Right lobe of liver (tissue), 4 donors: ENCODE results near the gene ZNF862.

Source experiments
- POLR2A ChIP-seq: fragments of 450-650 bp; IDR thresholded peaks from one replicate; pipeline ENCODE4 v1.6.1; 2017; ENCODE audit warnings: antibody characterized with exemption, mild to moderate bottlenecking
- TF ChIP-seq, protein P1 (sequence below), 4 donors: fragments of 200-600 bp in 3 of 4; fragments of 450-650 bp in 1 of 4; IDR thresholded peaks; one replicate each; pipeline versions ENCODE4 v1.5.1 to v1.8.0; 2016 to 2022; ENCODE audit warnings: antibody characterized with exemption in 4 of 4, mild to moderate bottlenecking in 2 of 4
- donor health status: DM: no; HTN: no; CAD: no.
- donor health status: DM: no; HTN: no; CAD: no.
- donor health status: DM: no; HTN: yes; CAD: no.

GRCh38 chr7:149838992-149839408 is 825 bp downstream of the ZNF862 start:
- TF ChIP-seq, protein P1, sequence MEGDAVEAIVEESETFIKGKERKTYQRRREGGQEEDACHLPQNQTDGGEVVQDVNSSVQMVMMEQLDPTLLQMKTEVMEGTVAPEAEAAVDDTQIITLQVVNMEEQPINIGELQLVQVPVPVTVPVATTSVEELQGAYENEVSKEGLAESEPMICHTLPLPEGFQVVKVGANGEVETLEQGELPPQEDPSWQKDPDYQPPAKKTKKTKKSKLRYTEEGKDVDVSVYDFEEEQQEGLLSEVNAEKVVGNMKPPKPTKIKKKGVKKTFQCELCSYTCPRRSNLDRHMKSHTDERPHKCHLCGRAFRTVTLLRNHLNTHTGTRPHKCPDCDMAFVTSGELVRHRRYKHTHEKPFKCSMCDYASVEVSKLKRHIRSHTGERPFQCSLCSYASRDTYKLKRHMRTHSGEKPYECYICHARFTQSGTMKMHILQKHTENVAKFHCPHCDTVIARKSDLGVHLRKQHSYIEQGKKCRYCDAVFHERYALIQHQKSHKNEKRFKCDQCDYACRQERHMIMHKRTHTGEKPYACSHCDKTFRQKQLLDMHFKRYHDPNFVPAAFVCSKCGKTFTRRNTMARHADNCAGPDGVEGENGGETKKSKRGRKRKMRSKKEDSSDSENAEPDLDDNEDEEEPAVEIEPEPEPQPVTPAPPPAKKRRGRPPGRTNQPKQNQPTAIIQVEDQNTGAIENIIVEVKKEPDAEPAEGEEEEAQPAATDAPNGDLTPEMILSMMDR (IDR thresholded peaks at IDR 0.05), result no peak
- TF ChIP-seq POLR2A, result no peak
